Fibroblast of lung (primary cell): ENCODE measurements around the gene NLRP14.

Experiments
- EZH2 ChIP-seq: IDR thresholded peaks from 2 replicates; pipeline ENCODE4 v1.5.1; 2012; ENCODE audit warnings: low read length, control low read depth, mild to moderate bottlenecking; ENCODE audit errors: missing control alignments
- TF ChIP-seq, protein P1 (sequence below), 2 donors: IDR thresholded peaks in 1 of 2; conservative IDR thresholded peaks in 1 of 2; 1 replicate in 1 of 2; 2 replicates in 1 of 2; pipeline ENCODE4 v1.5.1; 2011 to 2012; ENCODE audit warnings: low read length in 2 of 2, control low read depth in 1 of 2, inconsistent platforms in 1 of 2, low read depth in 1 of 2, mild to moderate bottlenecking in 1 of 2

DNA sequence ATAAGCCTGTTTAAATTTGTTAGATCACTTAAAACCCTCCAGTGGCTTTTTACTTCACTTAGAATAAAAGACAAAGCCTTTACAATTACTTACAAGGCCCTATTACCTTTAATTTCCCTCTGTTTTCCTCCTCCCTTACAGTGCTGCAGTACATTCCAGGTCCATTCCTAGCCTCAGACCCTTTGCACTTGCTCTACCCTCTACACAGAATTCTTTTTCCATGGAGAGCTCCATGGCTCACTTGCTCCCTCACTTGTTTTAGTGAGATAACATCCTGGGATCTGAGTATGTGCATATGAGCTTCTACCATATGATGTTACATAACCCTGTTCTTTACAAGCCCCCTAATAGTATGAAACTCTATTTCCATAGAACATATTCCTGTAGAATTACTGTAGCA is 24.6 kb upstream of the NLRP14 start:
- TF ChIP-seq, protein P1, sequence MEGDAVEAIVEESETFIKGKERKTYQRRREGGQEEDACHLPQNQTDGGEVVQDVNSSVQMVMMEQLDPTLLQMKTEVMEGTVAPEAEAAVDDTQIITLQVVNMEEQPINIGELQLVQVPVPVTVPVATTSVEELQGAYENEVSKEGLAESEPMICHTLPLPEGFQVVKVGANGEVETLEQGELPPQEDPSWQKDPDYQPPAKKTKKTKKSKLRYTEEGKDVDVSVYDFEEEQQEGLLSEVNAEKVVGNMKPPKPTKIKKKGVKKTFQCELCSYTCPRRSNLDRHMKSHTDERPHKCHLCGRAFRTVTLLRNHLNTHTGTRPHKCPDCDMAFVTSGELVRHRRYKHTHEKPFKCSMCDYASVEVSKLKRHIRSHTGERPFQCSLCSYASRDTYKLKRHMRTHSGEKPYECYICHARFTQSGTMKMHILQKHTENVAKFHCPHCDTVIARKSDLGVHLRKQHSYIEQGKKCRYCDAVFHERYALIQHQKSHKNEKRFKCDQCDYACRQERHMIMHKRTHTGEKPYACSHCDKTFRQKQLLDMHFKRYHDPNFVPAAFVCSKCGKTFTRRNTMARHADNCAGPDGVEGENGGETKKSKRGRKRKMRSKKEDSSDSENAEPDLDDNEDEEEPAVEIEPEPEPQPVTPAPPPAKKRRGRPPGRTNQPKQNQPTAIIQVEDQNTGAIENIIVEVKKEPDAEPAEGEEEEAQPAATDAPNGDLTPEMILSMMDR (conservative IDR thresholded peaks at IDR 0.05 in 1 of 2, IDR thresholded peaks at IDR 0.05 in 1 of 2; ENCODE audit: low read depth in 1 of 2, low read length in 2 of 2): no peak
- no peak for TF ChIP-seq EZH2
